Adipocyte (in vitro differentiated cells): ENCODE results near the gene STOM.

Source experiments
- DNase-seq: peaks from one replicate; pipeline ENCODE4 v3.0.0-alpha.2; 2015; ENCODE audit warnings: low read depth
- H3K27me3 ChIP-seq: replicated peaks from 2 replicates; pipeline ENCODE4 v1.7.0; 2013; ENCODE audit warnings: mild to moderate bottlenecking, low read length, moderate library complexity; ENCODE audit not compliant: control insufficient read depth, insufficient read depth
- H3K36me3 ChIP-seq: 2 replicates; pipeline ENCODE4 v1.7.0; 2013; ENCODE audit warnings: low read length, mild to moderate bottlenecking, moderate library complexity; ENCODE audit not compliant: control insufficient read depth, insufficient read depth, severe bottlenecking
- H3K4me1 ChIP-seq: 2 replicates; pipeline ENCODE4 v1.7.0; 2013; ENCODE audit warnings: mild to moderate bottlenecking, low read length, moderate library complexity; ENCODE audit not compliant: control insufficient read depth, insufficient read depth
- H3K4me3 ChIP-seq: 2 replicates; pipeline ENCODE4 v1.7.0; 2013; ENCODE audit warnings: mild to moderate bottlenecking, low read length, moderate library complexity
- H3K9ac ChIP-seq: 2 replicates; pipeline ENCODE4 v1.7.0; 2013; ENCODE audit warnings: mild to moderate bottlenecking, low read length, moderate library complexity
- H3K9me3 ChIP-seq: 2 replicates; pipeline ENCODE4 v1.7.0; 2013; ENCODE audit warnings: mild to moderate bottlenecking, low read length, moderate library complexity; ENCODE audit not compliant: control insufficient read depth

Gene STOM

DNA sequence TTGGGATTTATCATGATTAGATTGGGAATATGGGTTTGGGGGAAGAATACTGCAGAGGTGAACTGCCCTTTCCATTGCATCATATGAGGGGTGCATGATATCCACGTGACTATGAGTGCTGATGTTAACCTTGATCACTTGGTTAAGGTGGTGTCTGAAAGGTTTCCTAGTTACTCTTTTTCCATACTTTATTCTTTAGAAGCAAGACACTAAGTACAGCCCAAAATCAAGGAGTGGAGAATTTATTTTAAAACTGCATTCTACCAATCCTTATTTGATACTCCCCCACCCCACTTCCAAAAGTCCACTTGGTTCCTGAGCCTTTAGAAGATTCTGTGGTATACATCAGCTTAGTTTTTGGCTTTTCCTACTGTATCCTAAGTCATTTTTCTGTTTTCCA is 20.3 kb upstream of the STOM start:
- DNase-seq = no peak
- no peak overlapping the region for H3K4me3 ChIP-seq
- H3K36me3 ChIP-seq = no peaks in the 10 kb centered on the region
- H3K9ac ChIP-seq = no peak overlapping the region
- H3K9me3 ChIP-seq = no peaks in the 10 kb centered on the region
- H3K4me1 ChIP-seq = peaks cover 11% of the 10 kb centered on the region
- no peaks in the 10 kb centered on the region for H3K27me3 ChIP-seq

- H3K36me3 ChIP-seq = no peaks in the 10 kb centered on the region
These were observed 18.3 kb upstream of the STOM start for GRCh38 chr9:121388140-121388905.

DNA sequence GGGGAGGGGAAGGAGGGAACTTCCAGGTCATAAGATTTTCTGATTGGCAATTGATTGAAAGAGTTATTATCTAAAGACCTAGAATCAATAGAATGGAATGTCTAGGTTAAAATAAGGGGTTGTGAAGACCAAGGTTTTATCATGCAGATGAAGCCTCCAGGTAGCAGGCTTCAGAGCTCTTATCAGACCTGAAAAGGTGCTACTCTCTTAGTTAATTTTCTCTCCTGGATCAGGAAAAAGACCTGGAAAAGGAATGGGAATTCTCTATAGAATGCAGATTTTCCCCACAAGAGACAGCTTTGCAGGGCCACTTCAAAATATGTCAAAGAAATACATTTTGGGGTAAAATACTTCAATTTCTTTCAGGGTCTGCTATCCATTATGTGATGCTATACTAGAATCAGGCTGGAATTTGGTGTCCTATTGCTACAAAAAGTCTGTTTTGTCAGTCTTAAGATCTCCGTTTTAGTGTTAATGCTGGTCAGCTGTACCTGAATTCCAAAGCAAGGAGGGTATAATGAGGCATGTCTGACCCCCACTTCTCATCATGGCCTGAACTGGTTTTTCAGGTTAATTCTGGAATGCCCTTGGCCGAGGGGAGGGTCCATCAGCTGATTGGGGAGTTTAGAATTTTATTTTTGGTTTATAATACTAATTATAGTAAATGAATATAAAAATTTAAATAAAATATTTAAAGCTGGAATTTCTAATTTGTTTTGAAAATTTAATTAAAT is 16.6 kb upstream of the STOM start:
- Histone ChIP-seq H3K9me3 (no peaks in the 10 kb centered on the region), H3K27me3 (no peaks in the 10 kb centered on the region), H3K36me3 (no peaks in the 10 kb centered on the region), H3K4me3 (no peak overlapping the region), H3K4me1 (peaks cover 6% of the 10 kb centered on the region), H3K9ac (no peak overlapping the region)
- no peak for DNase-seq

More at GRCh38 chr9:121388140-121388905, 18.3 kb upstream of the STOM start:
- Histone ChIP-seq H3K9me3 (no peaks in the 10 kb centered on the region), H3K4me3 (no peak overlapping the region), H3K27me3 (no peaks in the 10 kb centered on the region), H3K4me1 (peaks cover 9% of the 10 kb centered on the region), H3K9ac (no peak overlapping the region)
- peak; percentile 51 for DNase-seq

- no peaks in the 10 kb centered on the region for H3K36me3 ChIP-seq
- H3K4me3 ChIP-seq = no peak overlapping the region
- no peaks in the 10 kb centered on the region for H3K27me3 ChIP-seq
- no peak for DNase-seq
- peaks cover 6% of the 10 kb centered on the region for H3K4me1 ChIP-seq
- H3K9me3 ChIP-seq = no peaks in the 10 kb centered on the region
- H3K9ac ChIP-seq = no peak overlapping the region
These were observed 13.7 kb upstream of the STOM start for GRCh38 chr9:121383715-121384114.

GRCh38 chr9:121380846-121381245 is 10.8 kb upstream of the STOM start:
- Histone ChIP-seq H3K9me3 (no peaks in the 10 kb centered on the region), H3K4me1 (no peaks in the 10 kb centered on the region), H3K4me3 (no peak overlapping the region), H3K36me3 (no peaks in the 10 kb centered on the region), H3K27me3 (no peaks in the 10 kb centered on the region), H3K9ac (no peak overlapping the region)
- DNase-seq = no peak

- Histone ChIP-seq H3K36me3 (no peaks in the 10 kb centered on the region), H3K4me3 (no peak overlapping the region), H3K4me1 (peaks cover 27% of the 10 kb centered on the region), H3K9ac (no peak overlapping the region), H3K27me3 (no peaks in the 10 kb centered on the region), H3K9me3 (no peaks in the 10 kb centered on the region)
- DNase-seq = peak; percentile 76
These were observed 6.3 kb upstream of the STOM start for GRCh38 chr9:121376214-121376830.

DNA sequence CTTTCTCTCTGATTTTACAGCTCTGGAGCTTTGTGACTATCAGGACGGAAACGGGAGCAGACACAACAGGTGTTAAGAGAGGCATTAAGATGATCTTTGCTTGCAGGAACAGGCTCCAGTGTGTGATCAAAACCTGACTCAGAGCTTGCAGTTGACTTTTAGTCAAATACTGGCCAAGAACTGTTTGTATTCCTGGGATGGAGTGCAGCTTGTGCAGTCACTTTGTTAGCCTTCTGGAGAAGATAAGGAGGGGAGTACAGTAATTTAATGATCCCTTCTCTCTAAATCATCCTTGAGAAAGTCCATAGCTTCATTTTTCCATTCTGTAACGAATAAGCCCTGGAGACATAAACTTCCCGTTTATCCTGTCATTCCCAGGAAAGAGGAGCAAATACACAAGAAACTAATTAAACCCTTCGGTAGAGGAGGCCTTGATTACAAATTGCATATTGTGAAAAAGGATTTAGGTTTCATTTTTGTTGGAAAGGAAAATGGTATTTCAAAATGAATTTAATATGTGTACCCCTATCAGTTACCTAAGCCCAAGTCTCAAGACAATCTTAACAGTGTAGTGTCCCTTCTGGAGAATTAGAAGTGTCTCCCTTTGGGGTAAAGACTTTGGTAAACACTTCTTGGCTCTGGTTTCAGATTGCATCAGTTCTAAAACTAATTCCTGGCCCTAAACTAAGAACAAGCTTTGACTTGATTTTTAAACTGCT is 3.1 kb upstream of the STOM start:
- Histone ChIP-seq H3K9me3 (no peaks in the 10 kb centered on the region), H3K27me3 (no peaks in the 10 kb centered on the region), H3K9ac (peak overlapping the region; percentile 76), H3K4me3 (peak overlapping the region; percentile 30), H3K4me1 (peaks cover 42% of the 10 kb centered on the region), H3K36me3 (peaks cover 3% of the 10 kb centered on the region)
- peak; percentile 85 for DNase-seq

GRCh38 chr9:121372239-121373010 is 2.4 kb upstream of the STOM start:
- Histone ChIP-seq H3K36me3 (peaks cover 4% of the 10 kb centered on the region), H3K9ac (peak overlapping the region; percentile 76), H3K4me3 (peak overlapping the region; percentile 30), H3K27me3 (no peaks in the 10 kb centered on the region), H3K4me1 (peaks cover 49% of the 10 kb centered on the region), H3K9me3 (no peaks in the 10 kb centered on the region)
- peak; percentile 88 for DNase-seq

- Histone ChIP-seq H3K9me3 (no peaks in the 10 kb centered on the region), H3K4me1 (peaks cover 57% of the 10 kb centered on the region), H3K4me3 (no peak overlapping the region), H3K27me3 (no peaks in the 10 kb centered on the region), H3K36me3 (peaks cover 8% of the 10 kb centered on the region), H3K9ac (peak overlapping the region; percentile 17)
- no peak for DNase-seq
These were observed 1.5 kb upstream of the STOM start for GRCh38 chr9:121371495-121372061.

DNA sequence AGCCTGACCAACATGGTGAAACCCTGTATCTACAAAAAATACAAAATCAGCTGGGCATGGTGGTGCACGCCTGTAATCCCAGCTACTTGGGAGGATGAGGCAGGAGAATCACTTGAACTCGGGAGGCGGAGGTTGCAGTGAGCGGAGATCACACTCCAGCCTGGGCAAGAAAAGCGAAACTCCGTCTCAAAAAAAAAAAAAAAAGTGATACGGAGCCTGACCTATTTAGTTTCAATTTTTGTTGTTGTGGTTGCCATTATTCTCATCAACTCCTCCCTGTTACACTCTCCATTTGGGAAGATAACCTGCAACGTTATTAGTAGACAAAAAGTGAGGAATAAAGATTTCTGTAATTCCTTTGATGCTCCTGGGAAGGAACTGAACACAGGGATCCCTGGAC is 1.3 kb downstream of the STOM start:
- peak overlapping the region; percentile 93 for H3K4me3 ChIP-seq
- no peaks in the 10 kb centered on the region for H3K9me3 ChIP-seq
- H3K4me1 ChIP-seq = peaks cover 81% of the 10 kb centered on the region
- H3K36me3 ChIP-seq = peaks cover 29% of the 10 kb centered on the region
- no peaks in the 10 kb centered on the region for H3K27me3 ChIP-seq
- no peak for DNase-seq
- peak overlapping the region; percentile 96 for H3K9ac ChIP-seq
